ENCODE results near the gene DHX35.

DHX35 gene

GRCh38 chr20:38962044-38962927 lies at the start of gene DHX35:
DHX35 (plus strand) TSS chr20:38962344; CDS start chr20:38962368, 24 bp downstream.
- in situ Hi-C loops (cut with MboI; ENCODE audit: low sequenced_read_pairs) = no loop called here

- in situ Hi-C loops (cut with MboI; ENCODE audit: low sequenced_read_pairs) = loop anchor here (25.0 kb wide), 1 partner anchor 278 kb away; no protein-coding TSS in a partner anchor
Measured at GRCh38 chr20:38915355-38915754, 46.8 kb upstream of the DHX35 start.

GRCh38 chr20:38917657-38918056 lies 44.5 kb upstream of the DHX35 start:
- in situ Hi-C loops (cut with MboI; ENCODE audit: low sequenced_read_pairs) = loop anchor here (25.0 kb wide), 1 partner anchor 280 kb away; no protein-coding TSS in a partner anchor

GRCh38 chr20:38918172-38918571 lies 44.0 kb upstream of the DHX35 start:
- in situ Hi-C loops (cut with MboI; ENCODE audit: low sequenced_read_pairs) = loop anchor here (25.0 kb wide), 1 partner anchor 281 kb away; no protein-coding TSS in a partner anchor

- in situ Hi-C loops (cut with MboI; ENCODE audit: low sequenced_read_pairs) = loop anchor here (25.0 kb wide), 1 partner anchor 282 kb away; no protein-coding TSS in a partner anchor
Measured at GRCh38 chr20:38919683-38920082, 42.5 kb upstream of the DHX35 start.

GRCh38 chr20:38920411-38920810 lies 41.7 kb upstream of the DHX35 start:
- in situ Hi-C loops (cut with MboI; ENCODE audit: low sequenced_read_pairs) = loop anchor here (25.0 kb wide), 1 partner anchor 283 kb away; no protein-coding TSS in a partner anchor

GRCh38 chr20:38920851-38921250 lies 41.3 kb upstream of the DHX35 start:
- in situ Hi-C loops (cut with MboI; ENCODE audit: low sequenced_read_pairs) = loop anchor here (25.0 kb wide), 1 partner anchor 284 kb away; no protein-coding TSS in a partner anchor

- in situ Hi-C loops (cut with MboI; ENCODE audit: low sequenced_read_pairs) = loop anchor here (25.0 kb wide), 1 partner anchor 287 kb away; no protein-coding TSS in a partner anchor
Measured at GRCh38 chr20:38924718-38925117, 37.4 kb upstream of the DHX35 start.

GRCh38 chr20:38926142-38926933 lies 35.8 kb upstream of the DHX35 start, which contains the start of gene FAM83D:
FAM83D (plus strand) TSS chr20:38926417; CDS start chr20:38926443, 26 bp downstream.
- in situ Hi-C loops (cut with MboI; ENCODE audit: low sequenced_read_pairs) = no loop called here

GRCh38 chr20:38926934-38927616 lies 35.1 kb upstream of the DHX35 start:
- in situ Hi-C loops (cut with MboI; ENCODE audit: low sequenced_read_pairs) = no loop called here

- in situ Hi-C loops (cut with MboI; ENCODE audit: low sequenced_read_pairs) = no loop called here
Measured at GRCh38 chr20:38927902-38928578, 34.1 kb upstream of the DHX35 start.

GRCh38 chr20:38930242-38930569 lies 31.9 kb upstream of the DHX35 start:
- in situ Hi-C loops (cut with MboI; ENCODE audit: low sequenced_read_pairs) = no loop called here

- in situ Hi-C loops (cut with MboI; ENCODE audit: low sequenced_read_pairs) = no loop called here
Measured at GRCh38 chr20:38931984-38932383, 30.2 kb upstream of the DHX35 start.

- in situ Hi-C loops (cut with MboI; ENCODE audit: low sequenced_read_pairs) = no loop called here
Measured at GRCh38 chr20:38932457-38933120, 29.6 kb upstream of the DHX35 start.

- in situ Hi-C loops (cut with MboI; ENCODE audit: low sequenced_read_pairs) = no loop called here
Measured at GRCh38 chr20:38934530-38934929, 27.6 kb upstream of the DHX35 start.

- in situ Hi-C loops (cut with MboI; ENCODE audit: low sequenced_read_pairs) = no loop called here
Measured at GRCh38 chr20:38935285-38935684, 26.9 kb upstream of the DHX35 start.

GRCh38 chr20:38935967-38936407 lies 26.2 kb upstream of the DHX35 start:
- in situ Hi-C loops (cut with MboI; ENCODE audit: low sequenced_read_pairs) = no loop called here

- in situ Hi-C loops (cut with MboI; ENCODE audit: low sequenced_read_pairs) = no loop called here
Measured at GRCh38 chr20:38937000-38937399, 25.1 kb upstream of the DHX35 start.

- in situ Hi-C loops (cut with MboI; ENCODE audit: low sequenced_read_pairs) = no loop called here
Measured at GRCh38 chr20:38937978-38938473, 24.1 kb upstream of the DHX35 start.
